Measurements from ENCODE around the gene ACSM5.

The ACSM5 gene

GRCh38 chr16:20383106-20384029 lies 26.0 kb upstream of the ACSM5 start:
- H3K4me1 ChIP-seq (ENCODE audit: control insufficient read depth, insufficient read depth, low read length, poor library complexity, severe bottlenecking) = no peaks in the 10 kb centered on the region
- H3K9me3 ChIP-seq (ENCODE audit: control insufficient read depth, low read length) = no peaks in the 10 kb centered on the region
- WGBS, 2 experiments (ENCODE audit: insufficient coverage in 2 of 2) = 30 to 49% methylated on average over 6 to 9 of the region's 11 CpGs
- no peaks in the 10 kb centered on the region for H3K36me3 ChIP-seq (ENCODE audit: control insufficient read depth, insufficient read depth, low read length)
- no peak overlapping the region for H3K27ac ChIP-seq (ENCODE audit: low read depth, low read length, severe bottlenecking)
- H3K4me3 ChIP-seq (ENCODE audit: extremely low read depth, insufficient read depth, low read length, poor library complexity, severe bottlenecking) = no peak overlapping the region

- H3K4me1 ChIP-seq (ENCODE audit: control insufficient read depth, insufficient read depth, low read length, poor library complexity, severe bottlenecking) = no peaks in the 10 kb centered on the region
- H3K9me3 ChIP-seq (ENCODE audit: control insufficient read depth, low read length) = no peaks in the 10 kb centered on the region
- H3K4me3 ChIP-seq (ENCODE audit: extremely low read depth, insufficient read depth, low read length, poor library complexity, severe bottlenecking) = no peak overlapping the region
- H3K36me3 ChIP-seq (ENCODE audit: control insufficient read depth, insufficient read depth, low read length) = no peaks in the 10 kb centered on the region
- no peak overlapping the region for H3K27ac ChIP-seq (ENCODE audit: low read depth, low read length, severe bottlenecking)
- 56 to 59% methylated on average over 27 of the region's 30 CpGs for WGBS, 2 experiments (ENCODE audit: insufficient coverage in 2 of 2)
Measured at GRCh38 chr16:20385844-20386832, 23.2 kb upstream of the ACSM5 start.

GRCh38 chr16:20387978-20388377 lies 21.4 kb upstream of the ACSM5 start:
- WGBS, 2 experiments (ENCODE audit: insufficient coverage in 2 of 2) = 88% methylated on average over 2 of the region's 3 CpGs; no CpG with 5 or more reads in 1 of the 2 experiments
- H3K4me3 ChIP-seq (ENCODE audit: extremely low read depth, insufficient read depth, low read length, poor library complexity, severe bottlenecking) = no peak overlapping the region

GRCh38 chr16:20388854-20389253 lies 20.5 kb upstream of the ACSM5 start:
- no peaks in the 10 kb centered on the region for H3K36me3 ChIP-seq (ENCODE audit: control insufficient read depth, insufficient read depth, low read length)
- H3K4me1 ChIP-seq (ENCODE audit: control insufficient read depth, insufficient read depth, low read length, poor library complexity, severe bottlenecking) = no peaks in the 10 kb centered on the region
- 75 to 90% methylated on average over 1 of the region's 1 CpG for WGBS, 2 experiments (ENCODE audit: insufficient coverage in 2 of 2)
- H3K27ac ChIP-seq (ENCODE audit: low read depth, low read length, severe bottlenecking) = no peak overlapping the region
- no peak overlapping the region for H3K4me3 ChIP-seq (ENCODE audit: extremely low read depth, insufficient read depth, low read length, poor library complexity, severe bottlenecking)
- H3K9me3 ChIP-seq (ENCODE audit: control insufficient read depth, low read length) = no peaks in the 10 kb centered on the region

More at GRCh38 chr16:20387978-20388377, 21.4 kb upstream of the ACSM5 start:
- no peaks in the 10 kb centered on the region for H3K4me1 ChIP-seq (ENCODE audit: control insufficient read depth, insufficient read depth, low read length, poor library complexity, severe bottlenecking)
- H3K9me3 ChIP-seq (ENCODE audit: control insufficient read depth, low read length) = no peaks in the 10 kb centered on the region
- no peaks in the 10 kb centered on the region for H3K36me3 ChIP-seq (ENCODE audit: control insufficient read depth, insufficient read depth, low read length)
- no peak overlapping the region for H3K27ac ChIP-seq (ENCODE audit: low read depth, low read length, severe bottlenecking)

GRCh38 chr16:20391045-20391444 lies 18.3 kb upstream of the ACSM5 start:
- Histone ChIP-seq H3K36me3 (ENCODE audit: control insufficient read depth, insufficient read depth, low read length) (no peaks in the 10 kb centered on the region), H3K27ac (ENCODE audit: low read depth, low read length, severe bottlenecking) (no peak overlapping the region), H3K4me1 (ENCODE audit: control insufficient read depth, insufficient read depth, low read length, poor library complexity, severe bottlenecking) (no peaks in the 10 kb centered on the region), H3K9me3 (ENCODE audit: control insufficient read depth, low read length) (no peaks in the 10 kb centered on the region), H3K4me3 (ENCODE audit: extremely low read depth, insufficient read depth, low read length, poor library complexity, severe bottlenecking) (no peak overlapping the region)
- WGBS, 2 experiments (ENCODE audit: insufficient coverage in 2 of 2) = 86 to 91% methylated on average over 5 of the region's 5 CpGs

DNA sequence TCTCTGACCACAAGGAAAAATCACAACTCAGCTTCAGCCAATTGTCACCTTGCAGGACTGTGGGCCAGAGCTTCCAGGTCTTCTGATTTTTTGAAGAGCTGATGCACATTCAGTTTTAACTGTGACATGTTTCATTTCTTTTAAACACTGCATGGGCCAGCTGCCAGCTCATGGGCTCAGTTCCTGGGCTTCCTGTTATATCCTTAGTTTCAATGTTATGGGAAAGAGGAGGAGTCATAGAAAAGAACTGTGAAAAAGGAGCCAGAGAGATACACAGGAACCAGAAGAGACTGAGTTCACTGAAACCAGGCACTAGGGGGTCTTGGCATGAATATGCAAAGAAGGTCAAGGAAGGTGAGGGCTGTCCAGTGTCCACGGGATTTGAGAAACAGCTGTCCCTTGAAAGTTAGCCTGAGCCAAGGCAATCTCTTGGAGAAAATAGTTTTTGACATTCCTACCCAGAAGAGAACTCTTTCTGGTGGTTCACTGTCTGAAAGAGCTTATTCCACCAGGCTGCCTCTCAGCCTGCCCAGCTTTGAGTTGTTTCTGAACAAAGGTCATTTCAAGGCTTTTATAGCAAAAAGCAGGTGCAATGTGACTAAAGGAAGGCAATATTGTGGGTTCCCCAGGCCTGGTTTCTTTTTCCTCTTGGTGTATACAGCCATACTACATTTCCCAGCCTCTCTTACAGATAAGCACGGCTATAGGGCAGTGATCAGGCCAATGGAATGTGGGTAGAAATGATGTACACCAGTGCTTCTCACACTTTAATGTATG lies 15.3 kb upstream of the ACSM5 start:
- Histone ChIP-seq H3K4me1 (ENCODE audit: control insufficient read depth, insufficient read depth, low read length, poor library complexity, severe bottlenecking) (no peaks in the 10 kb centered on the region), H3K9me3 (ENCODE audit: control insufficient read depth, low read length) (no peaks in the 10 kb centered on the region), H3K4me3 (ENCODE audit: extremely low read depth, insufficient read depth, low read length, poor library complexity, severe bottlenecking) (no peak overlapping the region), H3K36me3 (ENCODE audit: control insufficient read depth, insufficient read depth, low read length) (no peaks in the 10 kb centered on the region), H3K27ac (ENCODE audit: low read depth, low read length, severe bottlenecking) (no peak overlapping the region)
- 44 to 71% methylated on average over 1 to 2 of the region's 2 CpGs for WGBS, 2 experiments (ENCODE audit: insufficient coverage in 2 of 2)

DNA sequence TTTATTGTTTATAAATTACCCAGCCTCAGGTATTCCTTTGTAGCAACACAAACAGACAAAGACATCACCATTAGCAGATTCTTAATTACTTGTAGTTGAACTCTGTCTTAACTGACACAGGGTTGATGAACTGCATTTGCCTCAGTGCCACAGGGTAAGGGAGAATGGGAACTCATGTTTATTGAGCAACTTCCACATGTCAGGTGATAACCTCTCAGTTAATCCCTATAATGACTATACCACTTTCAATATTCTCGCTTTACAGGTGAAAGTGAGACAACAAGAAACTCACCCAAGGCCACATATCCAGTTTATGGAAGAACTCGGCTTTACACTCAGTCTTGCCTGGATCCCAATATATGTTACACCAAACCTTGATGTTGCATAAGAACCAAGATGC lies 13.4 kb upstream of the ACSM5 start:
- 85 to 90% methylated on average over 2 of the region's 2 CpGs for WGBS, 2 experiments (ENCODE audit: insufficient coverage in 2 of 2)
- Histone ChIP-seq H3K4me3 (ENCODE audit: extremely low read depth, insufficient read depth, low read length, poor library complexity, severe bottlenecking) (no peak overlapping the region), H3K36me3 (ENCODE audit: control insufficient read depth, insufficient read depth, low read length) (no peaks in the 10 kb centered on the region), H3K27ac (ENCODE audit: low read depth, low read length, severe bottlenecking) (no peak overlapping the region), H3K9me3 (ENCODE audit: control insufficient read depth, low read length) (no peaks in the 10 kb centered on the region), H3K4me1 (ENCODE audit: control insufficient read depth, insufficient read depth, low read length, poor library complexity, severe bottlenecking) (no peaks in the 10 kb centered on the region)

- Histone ChIP-seq H3K4me3 (ENCODE audit: extremely low read depth, insufficient read depth, low read length, poor library complexity, severe bottlenecking) (no peak overlapping the region), H3K27ac (ENCODE audit: low read depth, low read length, severe bottlenecking) (no peak overlapping the region), H3K36me3 (ENCODE audit: control insufficient read depth, insufficient read depth, low read length) (no peaks in the 10 kb centered on the region), H3K4me1 (ENCODE audit: control insufficient read depth, insufficient read depth, low read length, poor library complexity, severe bottlenecking) (no peaks in the 10 kb centered on the region), H3K9me3 (ENCODE audit: control insufficient read depth, low read length) (no peaks in the 10 kb centered on the region)
- 83 to 91% methylated on average over 1 of the region's 7 CpGs for WGBS, 2 experiments (ENCODE audit: insufficient coverage in 2 of 2)
Measured at GRCh38 chr16:20396846-20397467, 12.4 kb upstream of the ACSM5 start.

DNA sequence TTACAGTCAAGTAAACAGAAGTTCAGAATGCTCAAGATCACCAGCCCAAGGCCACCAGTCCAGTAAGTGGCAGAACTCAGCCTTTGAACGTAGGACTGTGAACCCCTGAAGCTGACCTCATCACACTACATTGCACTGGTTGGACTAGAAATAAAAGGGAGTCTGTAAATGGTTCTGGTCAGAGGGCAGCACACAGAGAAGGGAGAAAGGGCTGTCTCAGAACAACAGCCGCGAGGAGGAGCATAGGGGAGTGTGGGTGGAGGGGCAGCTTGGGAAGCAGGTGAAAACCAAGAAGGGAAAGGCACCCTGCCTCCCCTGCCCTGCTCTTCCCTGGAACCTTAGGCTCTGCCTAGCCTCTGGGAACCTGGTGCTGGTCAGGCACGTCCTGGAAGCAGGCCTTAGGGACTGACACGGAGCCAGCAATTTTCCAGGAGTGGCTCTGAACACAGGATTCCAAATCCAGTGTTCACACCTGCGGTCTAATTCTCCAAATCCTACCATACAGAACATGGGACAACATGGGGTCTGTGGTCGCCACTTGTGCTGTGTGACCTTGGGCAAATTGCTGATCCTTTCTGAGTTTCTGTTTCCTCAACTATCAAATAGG lies 11.8 kb upstream of the ACSM5 start:
- no peak overlapping the region for H3K4me3 ChIP-seq (ENCODE audit: extremely low read depth, insufficient read depth, low read length, poor library complexity, severe bottlenecking)
- no peaks in the 10 kb centered on the region for H3K36me3 ChIP-seq (ENCODE audit: control insufficient read depth, insufficient read depth, low read length)
- 85 to 91% methylated on average over 5 to 6 of the region's 7 CpGs for WGBS, 2 experiments (ENCODE audit: insufficient coverage in 2 of 2)
- H3K9me3 ChIP-seq (ENCODE audit: control insufficient read depth, low read length) = no peaks in the 10 kb centered on the region
- H3K4me1 ChIP-seq (ENCODE audit: control insufficient read depth, insufficient read depth, low read length, poor library complexity, severe bottlenecking) = no peaks in the 10 kb centered on the region
- no peak overlapping the region for H3K27ac ChIP-seq (ENCODE audit: low read depth, low read length, severe bottlenecking)

All from mesodermal cell (in vitro differentiated cells).